Stimulated activated naive CD8-positive, alpha-beta T cell treated with anti-CD3 and anti-CD28 coated beads, Interleukin-15, Interleukin-2, amounts not matched to agents 100 U/mL and 50 U/mL, for 24 hours (primary cell): ENCODE results near the gene APBB2.
A peak's percentile ranks its signal among the peaks of the same experiment; 100 is the strongest.

ENCODE experiments used
- ATAC-seq: fragments of 150-1000 bp; cut with Tn5 transposase; one replicate; pipeline ENCODE4 v1.10.0; 2021
- DNase-seq: peaks from one replicate; pipeline ENCODE4 v3.0.0; 2021

APBB2 gene

DNA sequence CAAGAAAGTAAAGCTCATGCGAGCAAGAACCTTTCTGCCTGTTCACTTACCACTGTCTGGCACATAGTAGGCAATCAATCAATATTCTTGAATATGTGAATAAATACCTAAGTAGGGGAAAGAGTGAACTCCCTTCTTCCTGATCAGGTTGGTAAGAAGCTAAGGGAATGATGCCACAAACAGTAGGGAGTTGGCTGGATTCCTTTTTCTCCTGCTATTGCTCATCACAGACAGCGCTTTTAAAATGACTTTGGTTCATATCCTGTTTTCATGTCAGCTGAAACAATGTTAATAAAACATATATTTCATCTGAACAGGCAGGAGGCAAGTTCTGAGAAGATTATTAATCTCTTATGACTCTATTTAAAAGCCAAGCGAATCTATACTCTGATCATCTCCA lies 365.4 kb downstream of the APBB2 start:
- no peak for ATAC-seq
- DNase-seq: no peak

DNA sequence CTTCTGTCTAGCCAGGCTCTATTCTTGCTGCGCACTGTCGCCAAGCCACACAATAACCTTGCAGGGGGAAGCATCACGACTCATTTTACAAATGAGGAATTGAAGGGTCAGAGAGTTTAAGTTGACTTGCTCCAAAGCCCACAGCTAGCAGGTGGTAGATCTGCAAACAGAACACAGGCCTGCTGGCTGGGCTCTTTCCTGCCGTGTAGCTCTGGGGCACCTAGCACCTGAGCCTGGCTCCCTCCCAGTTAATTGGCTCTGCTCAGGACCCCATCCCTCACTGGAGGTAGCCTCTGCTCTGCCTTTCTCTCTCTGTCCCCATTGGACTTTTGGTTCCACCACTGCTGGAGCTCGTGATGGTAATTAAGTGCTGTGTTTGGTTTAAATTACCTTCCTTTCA lies 366.1 kb downstream of the APBB2 start:
- ATAC-seq: no peak
- no peak for DNase-seq

DNA sequence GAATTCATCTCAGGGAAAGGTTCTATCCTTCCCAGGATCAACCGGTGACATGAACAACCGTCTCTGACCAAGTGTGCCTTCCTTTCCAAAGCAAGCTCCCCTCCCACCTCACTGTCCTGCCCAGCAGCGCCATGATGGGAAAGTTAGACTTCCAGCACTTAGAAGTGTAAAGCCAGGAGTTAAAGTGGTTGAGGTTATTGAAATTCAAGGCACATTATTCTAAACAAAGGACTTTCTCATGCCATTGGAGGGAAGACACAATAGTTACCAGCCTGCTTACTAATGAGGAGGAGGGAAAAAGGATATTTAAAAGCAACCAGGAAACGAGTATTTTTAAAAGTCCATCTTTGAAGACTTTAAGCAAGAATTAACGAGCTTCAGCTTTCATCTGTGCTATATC lies 367.8 kb downstream of the APBB2 start:
- no peak for DNase-seq
- no peak for ATAC-seq

DNA sequence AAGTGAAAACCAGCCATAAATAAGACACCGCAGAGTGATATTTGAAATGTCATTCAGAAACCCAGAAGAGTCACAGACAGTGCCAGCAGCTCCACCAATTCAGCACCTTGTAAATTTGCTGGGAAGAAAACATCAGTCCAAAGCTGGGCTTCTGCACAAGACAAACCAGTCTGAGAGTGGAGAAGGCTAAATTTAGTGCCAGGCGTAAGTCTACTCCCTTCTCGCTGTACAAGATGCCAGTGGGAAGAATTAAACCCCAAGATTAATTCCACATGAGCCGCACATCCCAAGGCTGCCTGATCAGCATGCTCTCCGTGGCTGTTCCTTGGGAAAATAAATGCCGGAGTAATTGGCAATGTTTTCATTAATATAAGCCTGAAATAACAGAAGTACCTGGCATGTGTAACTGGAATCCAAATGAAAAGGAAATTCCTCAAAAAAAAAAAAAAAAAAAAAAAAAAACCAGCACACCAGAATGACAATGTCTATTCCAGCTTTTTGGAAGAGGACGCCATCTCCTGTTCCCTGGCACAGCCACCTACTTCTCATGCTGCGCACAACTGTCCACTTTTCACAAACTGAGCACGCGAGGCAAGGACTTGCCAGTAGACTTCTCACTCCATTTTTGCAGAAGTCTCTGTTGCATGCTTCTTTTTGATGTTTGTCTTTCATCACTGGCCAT lies 369.0 kb downstream of the APBB2 start:
- DNase-seq (no peak), ATAC-seq (no peak)

DNA sequence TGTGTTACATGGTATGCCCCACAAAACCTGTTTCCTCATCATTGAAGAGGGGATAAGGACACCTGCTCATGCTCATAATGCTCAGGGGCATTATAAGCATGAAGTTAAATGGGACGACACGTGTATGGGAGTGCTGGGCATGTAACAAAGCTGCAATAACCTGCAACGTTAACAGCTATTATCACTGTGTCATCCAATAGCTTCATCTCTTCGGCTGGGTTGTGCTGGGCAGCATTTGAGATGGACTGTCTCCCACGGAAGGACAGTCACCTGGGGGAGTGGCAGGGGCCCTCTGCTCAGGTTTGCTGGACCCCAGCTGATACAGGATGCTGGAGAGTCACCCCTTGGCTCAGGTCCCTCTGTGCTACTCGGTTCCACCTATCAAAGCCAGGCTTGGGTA lies 370.1 kb downstream of the APBB2 start:
- ATAC-seq: no peak
- DNase-seq: no peak

DNA sequence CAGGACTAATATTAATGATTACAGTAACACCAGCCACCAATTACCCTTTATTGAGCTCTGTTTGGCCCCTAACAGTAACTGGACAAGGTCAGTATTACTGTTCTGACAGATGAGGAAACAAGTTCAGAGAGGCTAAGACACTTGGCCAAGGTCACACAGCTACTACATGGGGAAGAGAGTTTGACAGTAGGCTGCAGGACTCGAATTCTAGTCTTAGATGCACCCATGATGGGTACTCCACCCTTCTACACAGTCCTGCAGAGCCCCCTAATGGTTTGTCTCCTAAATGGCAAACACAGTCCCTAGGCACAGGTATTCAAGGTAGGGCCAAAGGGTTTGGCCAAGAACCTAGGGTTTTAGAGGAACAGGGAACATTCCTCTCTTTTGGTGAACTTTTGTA lies 370.6 kb downstream of the APBB2 start:
- DNase-seq (peak; percentile 33), ATAC-seq (peak; percentile 58)

DNA sequence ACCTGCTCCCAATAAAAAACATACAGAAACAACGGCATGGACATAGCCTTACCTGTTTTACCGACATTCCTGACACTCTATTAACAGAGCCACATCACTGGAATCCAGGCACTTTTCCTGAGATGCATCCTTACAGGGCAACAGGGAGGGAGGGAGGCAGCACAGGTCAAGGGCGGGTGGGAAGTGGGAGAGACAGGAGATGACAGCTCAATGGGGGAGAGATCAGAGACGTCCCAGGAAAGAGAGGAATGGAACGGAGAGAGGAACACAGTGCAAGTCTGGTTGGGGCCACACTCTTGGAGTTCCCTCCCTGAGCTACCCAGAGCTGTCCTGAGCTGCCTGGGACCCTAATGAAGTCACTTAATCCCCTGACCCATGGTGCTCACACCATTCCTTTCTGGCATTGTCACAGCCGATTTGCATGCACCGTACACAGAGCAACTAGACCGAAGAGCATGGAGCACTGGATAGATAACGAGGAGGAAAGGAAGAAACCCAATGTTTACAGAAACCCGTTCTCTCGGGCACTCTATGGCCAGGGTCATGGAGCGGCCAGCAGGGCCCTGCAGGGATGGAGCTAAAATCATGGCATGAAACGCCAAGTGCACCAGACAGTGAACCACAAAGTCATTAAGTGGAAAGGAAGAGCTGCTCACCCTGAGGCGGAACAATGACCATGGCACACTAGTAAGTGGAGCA lies 371.5 kb downstream of the APBB2 start:
- ATAC-seq (no peak), DNase-seq (no peak)

DNA sequence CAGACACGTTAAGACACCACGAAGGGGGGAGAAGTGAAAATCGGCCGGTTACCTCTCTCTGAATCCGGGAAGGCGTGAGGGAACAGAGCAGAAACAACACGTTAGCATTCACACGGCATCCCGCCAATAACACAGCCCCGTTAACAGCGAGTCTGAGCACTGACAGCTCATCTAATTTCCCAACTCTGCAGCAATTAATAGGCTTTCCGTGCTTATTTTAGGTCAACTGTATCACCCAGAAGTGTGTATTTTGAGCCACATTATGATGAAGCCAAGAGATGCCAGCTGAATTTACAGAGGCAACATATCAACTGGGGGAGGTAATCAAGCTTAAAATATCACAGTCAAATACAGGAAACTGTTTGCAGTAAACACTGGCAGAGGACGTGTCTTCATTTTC lies 372.0 kb downstream of the APBB2 start:
- DNase-seq (no peak), ATAC-seq (no peak)

DNA sequence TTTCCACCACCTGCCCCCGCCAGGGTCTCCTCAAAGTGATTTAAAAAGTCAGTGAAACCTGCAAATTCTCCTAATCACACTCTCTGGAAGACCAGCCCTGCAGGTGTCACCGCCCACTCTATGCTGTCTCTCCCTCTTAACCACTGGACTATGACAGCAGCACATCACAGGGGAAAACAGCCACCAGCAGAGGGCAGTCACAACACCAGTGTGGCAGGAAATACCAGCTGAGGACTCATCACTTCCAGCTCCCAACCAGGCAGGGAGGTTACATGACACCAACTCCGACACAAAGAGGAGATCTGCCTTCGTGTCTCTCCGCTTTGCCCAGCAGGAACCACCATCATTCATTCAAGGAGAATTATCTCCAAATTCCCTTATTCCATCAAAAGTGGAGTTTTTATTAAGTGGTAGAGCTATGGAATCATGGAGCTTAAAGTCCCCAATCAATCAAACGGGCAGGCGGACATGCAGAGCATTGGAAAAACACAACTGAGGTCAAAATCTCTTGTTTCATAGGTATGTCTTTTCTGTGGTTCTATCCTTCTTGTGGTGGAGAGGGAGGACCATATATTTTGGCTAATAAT lies 373.3 kb downstream of the APBB2 start:
- DNase-seq (peak; percentile 85), ATAC-seq (peak; percentile 90)

DNA sequence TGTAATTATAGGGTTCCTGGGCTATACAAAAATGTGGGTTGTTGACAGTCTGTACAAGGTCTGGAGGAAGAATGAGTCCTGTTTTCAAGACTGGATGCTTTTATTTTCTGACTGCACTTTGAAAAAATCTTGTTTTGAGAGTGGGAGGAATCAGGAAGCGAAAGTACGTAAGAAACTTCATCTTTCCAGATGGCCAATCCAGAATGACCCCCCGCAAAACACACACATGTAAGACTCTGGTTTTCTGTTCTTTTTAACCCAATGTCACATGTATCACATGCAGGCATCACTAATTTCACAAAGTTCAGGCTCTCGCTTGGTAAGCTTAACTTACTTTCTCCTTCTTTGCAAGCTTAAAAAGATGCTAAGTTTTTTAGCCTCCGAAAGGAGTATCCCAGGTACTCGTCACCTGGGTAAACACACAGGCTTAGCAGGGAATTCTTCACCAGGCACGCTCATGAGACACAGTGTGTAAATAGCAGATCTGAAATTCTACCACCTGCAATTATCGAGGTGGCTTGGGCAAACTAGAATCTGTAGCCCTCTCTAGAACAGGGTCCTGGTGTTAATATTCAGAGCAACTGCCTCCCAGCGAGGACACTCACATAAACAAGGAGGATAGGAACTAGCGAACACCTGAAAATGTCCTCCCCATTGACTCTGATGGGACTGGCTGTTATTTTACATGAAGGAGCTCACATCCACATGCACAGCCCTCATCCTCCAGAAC lies 373.9 kb downstream of the APBB2 start:
- DNase-seq: no peak
- no peak for ATAC-seq

DNA sequence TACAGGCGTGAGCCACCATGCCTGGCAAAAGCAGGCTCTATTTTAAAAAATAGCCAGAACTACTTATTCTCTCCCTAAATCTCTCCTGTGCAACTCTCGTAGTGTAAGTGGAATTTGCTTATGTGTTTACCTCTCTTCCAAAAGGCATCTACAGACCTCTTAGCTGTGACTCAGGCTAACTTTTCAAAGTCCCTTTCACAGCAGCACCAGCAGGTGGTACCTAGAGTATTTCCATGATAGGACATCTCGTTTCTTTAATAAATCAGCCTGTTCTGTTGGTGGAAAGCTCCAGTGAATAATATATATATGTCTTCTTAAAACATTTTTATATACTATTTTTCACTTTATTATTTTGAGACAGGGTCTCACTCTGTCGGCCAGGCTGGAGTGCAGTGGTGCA lies 375.6 kb downstream of the APBB2 start:
- ATAC-seq (no peak), DNase-seq (no peak)

DNA sequence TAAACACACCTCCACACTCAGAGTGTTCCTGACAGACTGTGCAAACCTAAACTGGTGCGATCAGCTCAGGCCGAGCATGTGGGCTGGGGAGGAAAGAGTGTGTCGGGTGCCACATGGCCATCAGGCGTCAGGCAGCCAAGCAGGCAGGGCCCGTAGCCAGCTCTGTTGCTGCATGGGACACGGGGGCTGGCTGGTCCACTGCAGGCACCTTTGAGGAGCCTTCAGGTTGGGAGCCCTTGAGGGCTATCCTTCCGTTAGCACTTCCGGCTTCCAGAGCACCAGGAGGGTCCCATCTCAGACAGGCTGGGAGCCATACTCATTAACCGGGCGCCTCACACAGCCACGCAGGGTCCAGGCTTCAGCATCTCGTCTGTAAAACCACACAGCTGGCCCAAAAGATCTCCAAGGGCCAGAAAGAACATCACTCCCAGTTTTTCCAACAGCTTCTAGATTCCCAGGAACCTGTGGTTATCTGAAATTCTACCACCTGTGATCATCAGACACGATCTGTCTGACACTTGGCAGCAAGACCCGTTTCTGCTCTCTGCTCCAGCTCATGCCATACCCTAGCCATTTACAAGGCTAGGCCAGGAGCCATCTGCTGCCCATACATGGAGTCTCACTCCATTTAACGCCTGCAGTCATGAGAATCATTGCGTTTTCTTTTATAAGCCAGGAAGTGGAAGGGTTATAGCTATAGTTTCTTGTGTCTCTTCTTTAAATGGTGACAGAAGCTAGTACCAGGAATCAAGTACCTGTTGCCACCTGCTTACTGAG lies 377.1 kb downstream of the APBB2 start:
- DNase-seq (no peak), ATAC-seq (peak; percentile 14)

DNA sequence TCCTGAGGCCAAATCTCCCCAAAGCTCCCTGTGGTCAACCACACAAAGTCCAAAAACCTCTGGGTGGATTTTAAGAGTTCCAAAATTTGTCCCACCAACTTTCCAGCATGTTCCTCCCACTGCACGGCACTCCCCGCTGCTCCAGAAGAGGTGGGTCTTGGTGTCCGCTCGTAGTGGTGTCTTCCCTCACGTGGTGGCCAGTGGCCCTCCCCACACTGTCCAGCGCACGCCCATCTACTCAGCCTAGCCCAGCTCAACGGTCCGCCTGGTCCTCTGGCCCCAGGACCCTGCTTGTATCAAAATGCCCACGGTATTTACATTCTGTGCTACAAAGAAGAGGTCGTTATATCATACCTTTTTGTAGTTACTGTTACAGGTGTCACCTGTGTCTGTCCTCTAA lies 381.1 kb downstream of the APBB2 start:
- no peak for ATAC-seq
- no peak for DNase-seq

DNA sequence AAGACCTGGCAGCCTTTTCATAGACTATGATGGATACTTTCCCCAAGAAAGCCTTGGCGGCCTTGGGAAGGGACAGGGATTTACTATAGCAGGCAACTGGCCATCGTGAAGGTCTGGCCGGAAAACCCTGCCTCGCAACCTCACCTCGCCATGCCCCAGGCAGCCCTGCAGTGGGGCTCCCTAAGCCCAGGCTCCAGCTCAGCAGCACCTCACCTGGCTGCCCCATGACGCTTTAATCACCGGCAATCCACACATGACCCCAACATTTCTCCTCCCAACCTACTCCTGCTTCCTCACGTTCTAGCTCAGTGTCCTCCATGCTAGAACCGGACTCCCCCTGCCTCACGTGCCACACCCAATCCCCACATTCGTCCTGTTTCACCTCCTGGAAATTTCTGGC lies 382.2 kb downstream of the APBB2 start:
- no peak for DNase-seq

DNA sequence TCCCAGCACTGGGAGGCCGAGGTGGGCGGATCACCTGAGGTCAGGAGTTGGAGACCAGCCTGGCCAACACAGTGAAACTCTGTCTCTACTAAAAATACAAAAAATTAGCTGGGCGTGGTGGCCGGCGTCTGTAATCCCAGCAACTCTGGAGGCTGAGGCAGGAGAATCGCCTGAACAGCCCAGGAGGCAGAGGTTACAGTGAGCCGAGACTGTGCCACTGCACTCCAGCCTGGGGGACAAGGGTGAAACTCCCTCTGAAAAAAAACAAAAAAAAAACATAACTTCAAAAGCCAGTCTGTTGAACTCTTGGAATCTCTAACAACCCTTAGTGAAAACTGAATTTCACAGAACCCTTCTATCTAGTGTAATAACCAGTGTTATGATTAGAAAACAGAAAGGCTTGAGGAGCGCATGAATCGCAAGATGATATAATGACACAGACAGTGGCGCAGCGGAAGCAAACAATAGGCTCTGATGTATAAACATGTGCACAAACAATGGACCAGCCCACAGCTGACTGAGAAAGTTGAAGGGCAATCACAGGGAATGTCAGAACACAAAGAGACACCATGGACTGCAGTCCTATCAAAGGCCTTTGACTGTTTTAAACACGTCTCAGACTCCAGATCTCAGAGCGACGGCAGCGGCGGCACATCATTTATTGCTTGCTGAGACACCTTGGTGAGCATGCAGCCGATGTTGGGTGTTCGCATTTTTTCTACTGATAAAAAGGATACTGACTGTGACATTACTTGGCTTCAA lies 383.0 kb downstream of the APBB2 start:
- no peak for ATAC-seq
- no peak for DNase-seq

More for the DNA sequence above, 382.2 kb downstream of the APBB2 start:
- no peak for ATAC-seq

DNA sequence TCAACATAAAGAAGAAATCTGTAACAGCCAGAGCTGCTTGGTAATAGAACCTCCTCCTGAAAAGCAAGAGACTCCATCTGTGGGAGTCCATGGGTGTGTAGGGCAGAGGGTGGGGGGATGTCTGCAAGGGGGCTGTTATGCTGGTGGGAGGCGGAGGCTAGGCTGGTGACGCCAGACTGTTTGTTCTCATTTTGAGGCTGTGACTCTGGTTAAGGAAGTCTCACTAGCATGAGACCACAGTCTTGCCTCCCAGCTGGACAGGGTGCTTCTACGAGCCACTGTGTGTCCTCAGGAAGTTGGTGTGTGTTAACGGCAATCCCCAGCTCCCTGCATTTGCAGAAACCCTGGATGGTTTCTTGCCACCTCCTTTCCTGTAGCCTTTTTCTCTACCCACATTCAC lies 384.8 kb downstream of the APBB2 start:
- DNase-seq (no peak), ATAC-seq (no peak)

DNA sequence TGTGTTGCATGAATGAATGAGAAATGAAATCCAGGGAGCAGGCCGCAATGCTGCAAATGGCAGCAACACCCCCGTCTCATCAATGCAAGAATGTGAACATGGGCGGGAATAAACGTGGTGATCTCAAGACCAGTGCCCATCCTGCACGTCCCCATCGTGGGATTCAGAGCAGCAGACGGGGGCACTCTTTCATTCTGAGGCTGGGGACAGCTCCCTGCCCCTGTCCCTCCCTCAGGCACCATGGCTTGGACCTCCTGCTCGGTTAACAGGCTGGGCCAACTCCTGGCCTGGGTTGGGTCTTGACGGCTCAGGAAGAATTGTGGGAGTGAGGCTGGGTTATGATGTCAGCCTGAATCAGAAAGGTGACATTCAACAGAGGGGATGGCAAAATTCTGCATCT lies 385.7 kb downstream of the APBB2 start:
- DNase-seq (no peak), ATAC-seq (no peak)

DNA sequence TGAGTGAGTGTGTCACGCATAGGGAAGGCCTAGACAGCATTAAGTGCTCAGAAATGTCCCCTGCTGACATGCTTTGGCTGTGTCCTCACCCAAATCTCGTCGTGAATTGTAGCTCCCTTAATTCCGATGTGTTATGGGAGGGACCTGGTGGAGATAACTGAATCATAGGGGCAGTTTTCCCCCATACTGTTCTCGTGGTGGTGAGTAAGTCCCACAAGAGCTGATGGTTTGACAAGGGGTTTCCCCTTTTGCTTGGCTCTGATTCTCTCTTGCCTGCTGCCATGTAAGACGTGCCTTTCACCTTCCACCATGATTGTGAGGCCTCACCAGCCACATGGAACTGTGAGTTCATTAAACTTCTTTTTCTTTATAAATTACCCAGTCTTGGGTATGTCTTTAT lies 386.6 kb downstream of the APBB2 start:
- ATAC-seq: peak; percentile 59
- DNase-seq: peak; percentile 6

DNA sequence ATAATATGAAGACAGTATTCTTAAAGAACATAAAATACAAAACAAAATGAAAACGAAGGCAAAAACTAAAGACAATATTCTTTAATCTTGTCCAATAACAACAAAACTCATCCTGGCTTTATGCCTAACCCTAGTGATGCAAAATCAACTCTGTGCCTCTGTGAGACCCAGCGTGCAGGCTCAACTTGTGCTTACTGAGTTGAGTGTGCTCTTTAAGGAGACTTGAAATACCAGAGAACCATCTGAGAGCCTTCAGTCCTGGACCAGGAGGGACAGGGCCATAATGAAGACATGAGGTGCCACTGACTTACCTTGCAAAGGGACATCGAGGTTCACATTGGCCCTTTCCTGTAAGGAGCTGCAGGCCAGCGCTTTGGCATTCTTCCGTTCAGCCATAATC lies 387.5 kb downstream of the APBB2 start:
- no peak for ATAC-seq
- DNase-seq: no peak

DNA sequence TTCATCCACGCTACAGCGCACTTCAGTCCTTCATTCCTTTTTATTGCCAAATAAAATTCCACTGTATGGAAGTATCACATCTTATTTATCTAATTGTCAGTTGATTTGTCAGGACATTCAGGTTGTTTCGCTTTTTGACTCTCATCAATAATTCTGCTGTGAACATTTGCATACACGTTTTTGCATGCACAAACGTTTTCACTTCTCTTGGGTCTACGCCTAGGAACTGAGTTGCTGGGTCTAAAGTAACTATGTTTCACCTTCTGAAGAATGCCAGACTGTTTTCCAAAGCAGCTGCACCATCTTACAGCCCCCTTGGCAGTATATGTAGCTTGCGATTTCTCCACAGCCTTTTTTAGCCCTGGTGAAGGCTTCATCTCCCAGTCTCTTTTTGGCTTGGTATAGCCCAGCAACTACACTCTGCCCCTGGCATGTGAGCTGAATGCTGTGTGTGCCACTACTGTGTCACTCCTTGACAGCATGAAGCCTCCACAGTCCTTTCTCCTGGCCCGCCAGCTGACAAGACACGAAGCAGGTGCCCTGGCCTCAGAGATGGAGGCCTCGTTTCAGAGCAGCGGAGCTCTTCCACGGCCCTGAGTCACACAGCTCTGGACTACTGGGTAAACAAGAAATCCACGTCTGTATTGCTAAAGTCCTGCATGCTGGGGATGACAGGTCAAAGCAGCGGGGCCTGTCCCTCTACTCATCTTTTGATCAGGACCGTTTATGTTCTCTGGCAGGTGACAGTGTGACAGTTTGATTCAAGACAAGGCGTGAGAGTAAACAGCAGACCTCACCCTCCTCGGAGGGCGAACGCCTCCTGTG lies 389.1 kb downstream of the APBB2 start:
- no peak for ATAC-seq
- DNase-seq: no peak
